Measurements from ENCODE around the gene ZEB2.

- TF ChIP-seq CTCF (conservative IDR thresholded peaks at IDR 0.05; ENCODE audit: low read length) (no peak), EZH2phosphoT487 (IDR thresholded peaks at IDR 0.05; ENCODE audit: borderline replicate concordance, low read depth, low read length) (no peak)
Measured at GRCh38 chr2:144530596-144530995, 10.7 kb upstream of the ZEB2 start.

All from OCI-LY7 (cell line).